ENCODE data around the gene MXD3.

The MXD3 gene

DNA sequence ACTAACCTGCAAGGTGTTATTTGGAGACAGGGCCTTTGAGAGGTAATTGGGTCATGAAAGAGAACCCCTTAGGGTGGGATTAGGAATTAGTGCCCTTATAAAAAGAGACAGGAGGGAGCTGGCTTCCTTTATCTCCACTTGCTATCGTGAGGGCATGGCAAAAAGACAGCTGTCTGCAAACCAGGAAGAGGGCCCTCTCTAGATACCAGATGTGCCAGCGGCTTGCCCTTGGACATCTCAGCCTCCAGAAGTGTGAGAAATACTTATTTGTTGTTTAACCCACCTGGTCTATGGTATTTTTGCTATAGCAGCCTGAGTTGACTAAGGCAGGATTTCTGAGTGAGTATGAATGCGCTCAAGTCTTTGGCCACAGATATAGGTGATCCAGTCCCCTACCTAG lies 45.0 kb upstream of the MXD3 start:
- H3K4me3 ChIP-seq (ENCODE audit: low read depth, low read length), result no peak overlapping the region
- TF ChIP-seq, protein P1, sequence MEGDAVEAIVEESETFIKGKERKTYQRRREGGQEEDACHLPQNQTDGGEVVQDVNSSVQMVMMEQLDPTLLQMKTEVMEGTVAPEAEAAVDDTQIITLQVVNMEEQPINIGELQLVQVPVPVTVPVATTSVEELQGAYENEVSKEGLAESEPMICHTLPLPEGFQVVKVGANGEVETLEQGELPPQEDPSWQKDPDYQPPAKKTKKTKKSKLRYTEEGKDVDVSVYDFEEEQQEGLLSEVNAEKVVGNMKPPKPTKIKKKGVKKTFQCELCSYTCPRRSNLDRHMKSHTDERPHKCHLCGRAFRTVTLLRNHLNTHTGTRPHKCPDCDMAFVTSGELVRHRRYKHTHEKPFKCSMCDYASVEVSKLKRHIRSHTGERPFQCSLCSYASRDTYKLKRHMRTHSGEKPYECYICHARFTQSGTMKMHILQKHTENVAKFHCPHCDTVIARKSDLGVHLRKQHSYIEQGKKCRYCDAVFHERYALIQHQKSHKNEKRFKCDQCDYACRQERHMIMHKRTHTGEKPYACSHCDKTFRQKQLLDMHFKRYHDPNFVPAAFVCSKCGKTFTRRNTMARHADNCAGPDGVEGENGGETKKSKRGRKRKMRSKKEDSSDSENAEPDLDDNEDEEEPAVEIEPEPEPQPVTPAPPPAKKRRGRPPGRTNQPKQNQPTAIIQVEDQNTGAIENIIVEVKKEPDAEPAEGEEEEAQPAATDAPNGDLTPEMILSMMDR (IDR thresholded peaks at IDR 0.05; ENCODE audit: borderline replicate concordance, insufficient read depth, low read depth, low read length), result no peak

DNA sequence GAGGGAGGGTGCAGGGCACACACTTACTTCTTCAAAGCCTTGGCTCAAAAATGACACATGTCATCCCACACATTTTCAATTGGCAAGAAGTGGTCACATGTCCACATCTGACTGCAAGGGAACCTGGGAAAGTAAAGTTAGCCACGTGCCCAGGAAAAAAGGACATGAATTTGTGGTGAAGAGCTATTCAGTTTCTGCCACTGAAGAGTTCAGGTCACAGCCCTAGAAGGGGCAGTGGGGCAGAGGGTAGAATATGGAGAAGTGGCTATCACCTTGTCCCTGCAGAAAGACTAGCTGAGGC lies 44.1 kb upstream of the MXD3 start:
- TF ChIP-seq, protein P1 (IDR thresholded peaks at IDR 0.05; ENCODE audit: borderline replicate concordance, insufficient read depth, low read depth, low read length), result no peak
- H3K4me3 ChIP-seq (ENCODE audit: low read depth, low read length), result no peak overlapping the region

DNA sequence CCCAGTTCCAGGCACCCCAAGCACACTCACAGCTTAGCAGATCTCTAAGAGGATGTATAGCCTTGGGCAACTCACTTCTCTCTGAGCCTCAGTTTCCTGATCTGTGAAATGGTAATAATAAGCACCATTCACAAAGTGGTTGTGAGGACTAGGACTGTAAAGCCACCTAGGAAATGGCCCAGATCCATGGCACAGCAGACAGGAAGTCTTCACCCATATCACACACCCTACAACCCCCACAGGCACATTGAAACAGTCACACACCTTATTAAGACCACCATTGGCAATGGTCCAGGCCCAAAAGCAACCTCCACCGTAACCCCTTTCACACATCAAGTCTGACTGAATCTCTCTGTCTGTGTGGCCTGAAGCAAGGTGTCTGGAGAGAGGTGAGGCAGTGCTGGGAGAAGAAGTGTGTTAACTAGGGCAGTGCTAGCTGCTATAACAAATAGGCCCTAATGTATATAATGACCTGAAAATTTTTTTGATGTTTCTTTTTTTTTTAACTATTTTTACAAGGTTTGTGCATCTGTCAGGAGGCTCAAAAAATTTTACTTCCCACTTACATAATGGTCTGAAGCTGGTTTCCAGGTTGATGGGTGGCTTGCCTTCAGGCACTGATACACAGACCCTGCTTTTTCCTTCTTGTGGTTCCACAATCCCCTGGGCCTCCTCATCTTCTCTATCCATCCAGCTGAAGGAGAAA lies 43.6 kb upstream of the MXD3 start:
- TF ChIP-seq, protein P1 (IDR thresholded peaks at IDR 0.05; ENCODE audit: borderline replicate concordance, insufficient read depth, low read depth, low read length), result no peak
- H3K4me3 ChIP-seq (ENCODE audit: low read depth, low read length), result no peak overlapping the region

DNA sequence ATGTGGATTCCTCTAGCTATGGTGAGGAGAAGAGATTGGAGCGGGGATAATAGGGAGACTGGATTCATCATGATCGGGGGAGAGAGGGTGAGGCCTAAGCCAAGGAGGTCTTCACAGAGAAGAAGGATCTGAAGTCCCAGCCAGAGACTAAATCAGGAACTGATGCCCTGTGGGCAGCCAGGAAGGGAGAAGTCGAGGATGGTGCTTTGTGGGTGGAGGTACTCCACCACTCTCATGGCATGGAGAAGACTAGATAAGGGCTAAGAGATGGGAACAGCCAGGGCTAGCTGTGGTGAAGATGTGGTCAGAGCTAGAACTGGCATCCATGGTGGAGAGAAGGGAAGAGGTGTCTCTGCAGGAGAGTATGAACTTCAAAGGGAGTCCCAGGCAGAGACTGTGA lies 43.0 kb upstream of the MXD3 start:
- no peak overlapping the region for H3K4me3 ChIP-seq (ENCODE audit: low read depth, low read length)
- TF ChIP-seq, protein P1 (IDR thresholded peaks at IDR 0.05; ENCODE audit: borderline replicate concordance, insufficient read depth, low read depth, low read length), result no peak

DNA sequence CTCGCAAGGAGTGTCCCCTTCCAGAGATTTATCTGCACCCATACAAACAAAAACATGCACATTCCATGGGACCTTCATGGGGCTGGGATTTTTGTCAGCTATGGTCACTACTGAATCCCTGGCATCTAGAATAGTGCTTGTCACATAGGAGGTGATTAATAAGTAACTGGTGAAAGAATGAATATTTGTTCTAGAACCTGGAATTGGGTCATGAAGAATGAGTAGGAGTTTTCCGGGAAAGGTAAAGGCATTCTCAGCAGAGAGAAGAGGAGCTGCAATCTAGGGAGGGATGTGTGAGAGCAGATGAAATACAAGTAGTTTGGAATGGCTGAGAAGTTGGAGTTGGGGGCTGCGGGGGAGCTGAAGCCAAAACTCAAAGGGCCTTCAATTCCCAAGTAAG lies 42.6 kb upstream of the MXD3 start:
- TF ChIP-seq, protein P1 (IDR thresholded peaks at IDR 0.05; ENCODE audit: borderline replicate concordance, insufficient read depth, low read depth, low read length), result no peak
- H3K4me3 ChIP-seq (ENCODE audit: low read depth, low read length), result no peak overlapping the region

DNA sequence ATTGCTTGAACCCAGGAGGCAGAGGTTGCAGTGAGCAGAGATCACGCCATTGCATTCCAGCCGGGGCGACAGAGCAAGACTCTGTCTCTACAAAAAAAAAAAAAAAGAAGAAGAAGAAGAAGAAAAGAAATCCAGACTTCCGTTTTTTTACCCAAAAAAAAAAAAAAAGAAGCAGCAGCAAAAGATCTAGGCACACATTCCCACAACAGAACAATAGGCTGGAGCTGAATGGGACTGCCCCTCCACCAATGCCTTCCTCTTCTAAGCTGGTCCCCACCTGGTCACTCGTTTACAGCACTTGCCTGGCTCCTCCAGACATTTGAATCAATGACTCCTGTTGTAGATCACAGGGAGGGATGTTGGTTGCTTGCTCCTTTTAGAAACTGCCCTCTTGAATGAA lies 41.4 kb upstream of the MXD3 start:
- TF ChIP-seq, protein P1 (IDR thresholded peaks at IDR 0.05; ENCODE audit: borderline replicate concordance, insufficient read depth, low read depth, low read length), result no peak

More for the DNA sequence above, 41.4 kb upstream of the MXD3 start:
- H3K4me3 ChIP-seq (ENCODE audit: low read depth, low read length), result no peak overlapping the region

Measured in GM12875 (cell line).